GM12865 (cell line): ENCODE measurements around the gene GALR1.
"Not testable (repeated sequence)": the region's sequence is repeated elsewhere in the genome, so short reads cannot be mapped to it uniquely, and the experiment has no call there.

Experiments used
- DNase-seq: peaks from one replicate; pipeline ENCODE4 v3.0.0; 2010; ENCODE audit warnings: low read depth
- H3K4me3 ChIP-seq: 2 replicates; pipeline ENCODE4 v1.5.1; 2011; ENCODE audit warnings: mild to moderate bottlenecking, low read depth, low read length, control low read depth
- TF ChIP-seq, protein P1 (sequence below): IDR thresholded peaks from 2 replicates; pipeline ENCODE4 v1.5.1; 2011; ENCODE audit warnings: low read length, control low read depth, low read depth, inconsistent platforms; ENCODE audit not compliant: insufficient read depth; ENCODE audit errors: missing control alignments

Gene GALR1

GRCh38 chr18:77263466-77263763 is 13.8 kb downstream of the GALR1 start:
- no peak overlapping the region for H3K4me3 ChIP-seq
- no peak for DNase-seq
- TF ChIP-seq, protein P1, sequence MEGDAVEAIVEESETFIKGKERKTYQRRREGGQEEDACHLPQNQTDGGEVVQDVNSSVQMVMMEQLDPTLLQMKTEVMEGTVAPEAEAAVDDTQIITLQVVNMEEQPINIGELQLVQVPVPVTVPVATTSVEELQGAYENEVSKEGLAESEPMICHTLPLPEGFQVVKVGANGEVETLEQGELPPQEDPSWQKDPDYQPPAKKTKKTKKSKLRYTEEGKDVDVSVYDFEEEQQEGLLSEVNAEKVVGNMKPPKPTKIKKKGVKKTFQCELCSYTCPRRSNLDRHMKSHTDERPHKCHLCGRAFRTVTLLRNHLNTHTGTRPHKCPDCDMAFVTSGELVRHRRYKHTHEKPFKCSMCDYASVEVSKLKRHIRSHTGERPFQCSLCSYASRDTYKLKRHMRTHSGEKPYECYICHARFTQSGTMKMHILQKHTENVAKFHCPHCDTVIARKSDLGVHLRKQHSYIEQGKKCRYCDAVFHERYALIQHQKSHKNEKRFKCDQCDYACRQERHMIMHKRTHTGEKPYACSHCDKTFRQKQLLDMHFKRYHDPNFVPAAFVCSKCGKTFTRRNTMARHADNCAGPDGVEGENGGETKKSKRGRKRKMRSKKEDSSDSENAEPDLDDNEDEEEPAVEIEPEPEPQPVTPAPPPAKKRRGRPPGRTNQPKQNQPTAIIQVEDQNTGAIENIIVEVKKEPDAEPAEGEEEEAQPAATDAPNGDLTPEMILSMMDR, result no peak

DNA sequence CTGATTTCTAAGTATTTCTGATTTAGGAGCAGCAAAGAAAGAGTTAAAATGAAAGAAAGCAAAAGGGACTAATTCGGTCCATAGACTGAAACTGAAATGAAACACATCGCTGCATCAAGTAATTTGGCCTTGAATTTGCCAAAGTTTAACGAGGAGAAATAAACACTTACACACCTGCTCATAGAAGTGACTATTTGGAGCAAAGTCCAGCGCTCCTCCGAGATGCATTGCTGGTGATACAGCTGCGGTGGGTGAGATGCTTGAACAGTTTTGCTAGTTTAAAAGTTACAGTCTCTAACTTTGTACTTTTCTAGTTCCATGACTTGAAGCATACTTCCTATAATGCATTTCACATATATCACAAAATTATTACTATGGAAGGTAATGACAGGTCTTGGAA is 18.3 kb downstream of the GALR1 start:
- TF ChIP-seq, protein P1, result no peak

DNA sequence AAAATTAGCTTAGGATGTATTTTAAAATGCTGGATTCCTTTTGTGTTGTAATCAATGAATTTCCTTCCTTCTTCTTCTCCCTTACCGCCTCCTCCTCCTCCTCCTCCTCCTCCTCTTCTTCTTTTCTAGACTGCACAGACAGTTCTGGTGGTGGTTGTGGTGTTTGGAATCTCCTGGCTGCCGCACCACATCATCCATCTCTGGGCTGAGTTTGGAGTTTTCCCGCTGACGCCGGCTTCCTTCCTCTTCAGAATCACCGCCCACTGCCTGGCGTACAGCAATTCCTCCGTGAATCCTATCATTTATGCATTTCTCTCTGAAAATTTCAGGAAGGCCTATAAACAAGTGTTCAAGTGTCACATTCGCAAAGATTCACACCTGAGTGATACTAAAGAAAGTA is 18.8 kb downstream of the GALR1 start:
- no peak overlapping the region for H3K4me3 ChIP-seq
- TF ChIP-seq, protein P1, result no peak
- no peak for DNase-seq

More for the DNA sequence above, 18.3 kb downstream of the GALR1 start:
- DNase-seq, result no peak
- H3K4me3 ChIP-seq, result no peak overlapping the region

- no peak for DNase-seq
- TF ChIP-seq, protein P1, result no peak
- no peak overlapping the region for H3K4me3 ChIP-seq
These were observed 22.2 kb downstream of the GALR1 start for GRCh38 chr18:77271576-77272481.

DNA sequence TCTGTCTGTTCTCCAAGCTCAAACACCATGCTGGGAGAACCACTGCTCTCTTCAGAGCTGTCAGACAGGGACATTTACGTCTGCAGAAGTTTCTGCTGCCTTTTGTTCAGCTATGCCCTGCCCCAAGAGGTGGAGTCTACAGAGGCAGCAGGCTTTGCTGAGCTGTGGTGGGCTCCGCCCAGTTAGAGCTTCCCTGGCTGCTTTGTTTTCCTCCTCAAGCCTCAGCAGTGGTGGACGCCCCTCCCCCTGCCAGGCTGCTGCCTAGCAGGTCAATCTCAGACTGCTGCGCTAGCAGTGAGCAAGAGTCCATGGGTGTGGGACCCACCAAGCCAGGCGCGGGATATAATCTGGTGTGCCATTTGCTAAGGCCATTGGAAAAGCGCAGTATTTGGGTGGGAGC is 41.2 kb downstream of the GALR1 start:
- DNase-seq, H3K4me3 ChIP-seq: not testable (repeated sequence)

DNA sequence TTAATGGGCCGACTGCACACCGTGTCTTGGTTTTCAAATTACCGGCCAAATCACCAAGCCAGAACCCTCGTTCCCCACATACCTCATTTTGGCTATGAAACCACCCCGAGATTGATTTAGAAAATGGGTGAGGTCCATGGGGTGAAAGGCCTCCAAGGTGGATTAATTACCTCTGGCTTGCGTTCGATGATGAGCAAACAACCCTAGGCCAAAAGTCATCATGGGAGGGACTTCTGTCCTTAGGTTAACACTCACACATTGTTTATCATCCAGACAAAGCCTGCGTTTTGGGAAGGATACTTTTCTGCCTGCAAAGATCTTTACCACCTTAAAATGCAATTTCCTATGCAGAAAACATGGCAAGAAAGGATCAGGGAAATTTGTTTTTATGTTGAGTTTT is 48.5 kb downstream of the GALR1 start:
- DNase-seq, result no peak
- TF ChIP-seq, protein P1, result no peak
- H3K4me3 ChIP-seq, result no peak overlapping the region

- TF ChIP-seq, protein P1, result no peak
- no peak for DNase-seq
These were observed 50.1 kb downstream of the GALR1 start for GRCh38 chr18:77299706-77300105.

More at GRCh38 chr18:77299706-77300105, 50.1 kb downstream of the GALR1 start:
- no peak overlapping the region for H3K4me3 ChIP-seq
